ENCODE data around the gene RIN2. TPM values are rescaled to one million over a fixed set of nuclear protein-coding genes. Genes with fewer than 3 reads are reported as not detected.

The RIN2 gene
- total and polyA plus RNA-seq, 2 experiments from 2014 or later, result 0.08 to 1.4 TPM

DNA sequence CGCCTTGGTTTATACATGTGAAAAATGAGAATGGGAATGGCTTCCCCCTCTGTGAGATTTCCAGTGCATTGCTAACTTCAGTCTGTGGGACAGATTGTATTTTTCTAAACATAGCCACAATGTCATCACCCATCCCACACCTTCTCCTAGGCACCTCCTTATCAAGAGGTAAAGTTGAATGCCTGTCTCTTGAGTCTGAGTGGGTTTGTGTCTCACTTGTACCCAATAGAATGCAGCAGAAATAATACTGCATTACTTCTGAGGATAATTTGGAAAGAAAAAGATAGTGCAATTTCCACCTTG is 27.9 kb downstream of the RIN2 start (continued):
- TF ChIP-seq, protein P1, sequence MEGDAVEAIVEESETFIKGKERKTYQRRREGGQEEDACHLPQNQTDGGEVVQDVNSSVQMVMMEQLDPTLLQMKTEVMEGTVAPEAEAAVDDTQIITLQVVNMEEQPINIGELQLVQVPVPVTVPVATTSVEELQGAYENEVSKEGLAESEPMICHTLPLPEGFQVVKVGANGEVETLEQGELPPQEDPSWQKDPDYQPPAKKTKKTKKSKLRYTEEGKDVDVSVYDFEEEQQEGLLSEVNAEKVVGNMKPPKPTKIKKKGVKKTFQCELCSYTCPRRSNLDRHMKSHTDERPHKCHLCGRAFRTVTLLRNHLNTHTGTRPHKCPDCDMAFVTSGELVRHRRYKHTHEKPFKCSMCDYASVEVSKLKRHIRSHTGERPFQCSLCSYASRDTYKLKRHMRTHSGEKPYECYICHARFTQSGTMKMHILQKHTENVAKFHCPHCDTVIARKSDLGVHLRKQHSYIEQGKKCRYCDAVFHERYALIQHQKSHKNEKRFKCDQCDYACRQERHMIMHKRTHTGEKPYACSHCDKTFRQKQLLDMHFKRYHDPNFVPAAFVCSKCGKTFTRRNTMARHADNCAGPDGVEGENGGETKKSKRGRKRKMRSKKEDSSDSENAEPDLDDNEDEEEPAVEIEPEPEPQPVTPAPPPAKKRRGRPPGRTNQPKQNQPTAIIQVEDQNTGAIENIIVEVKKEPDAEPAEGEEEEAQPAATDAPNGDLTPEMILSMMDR (conservative IDR thresholded peaks at IDR 0.05; ENCODE audit: low read depth in 2 of 2), result no peak
- TF ChIP-seq POLR2AphosphoS5 (IDR thresholded peaks at IDR 0.05; ENCODE audit: low read depth) (no peak), EZH2phosphoT487 (IDR thresholded peaks at IDR 0.05; ENCODE audit: unreplicated experiment) (no peak), ZNF331 (CRISPR knock-in tag; IDR thresholded peaks at IDR 0.05; ENCODE audit: low read depth) (no peak), JUNB (IDR thresholded peaks at IDR 0.05; ENCODE audit: unreplicated experiment) (no peak), STAT1 (IDR thresholded peaks at IDR 0.05; ENCODE audit: unreplicated experiment) (no peak)
- TF ChIP-seq, protein P2, sequence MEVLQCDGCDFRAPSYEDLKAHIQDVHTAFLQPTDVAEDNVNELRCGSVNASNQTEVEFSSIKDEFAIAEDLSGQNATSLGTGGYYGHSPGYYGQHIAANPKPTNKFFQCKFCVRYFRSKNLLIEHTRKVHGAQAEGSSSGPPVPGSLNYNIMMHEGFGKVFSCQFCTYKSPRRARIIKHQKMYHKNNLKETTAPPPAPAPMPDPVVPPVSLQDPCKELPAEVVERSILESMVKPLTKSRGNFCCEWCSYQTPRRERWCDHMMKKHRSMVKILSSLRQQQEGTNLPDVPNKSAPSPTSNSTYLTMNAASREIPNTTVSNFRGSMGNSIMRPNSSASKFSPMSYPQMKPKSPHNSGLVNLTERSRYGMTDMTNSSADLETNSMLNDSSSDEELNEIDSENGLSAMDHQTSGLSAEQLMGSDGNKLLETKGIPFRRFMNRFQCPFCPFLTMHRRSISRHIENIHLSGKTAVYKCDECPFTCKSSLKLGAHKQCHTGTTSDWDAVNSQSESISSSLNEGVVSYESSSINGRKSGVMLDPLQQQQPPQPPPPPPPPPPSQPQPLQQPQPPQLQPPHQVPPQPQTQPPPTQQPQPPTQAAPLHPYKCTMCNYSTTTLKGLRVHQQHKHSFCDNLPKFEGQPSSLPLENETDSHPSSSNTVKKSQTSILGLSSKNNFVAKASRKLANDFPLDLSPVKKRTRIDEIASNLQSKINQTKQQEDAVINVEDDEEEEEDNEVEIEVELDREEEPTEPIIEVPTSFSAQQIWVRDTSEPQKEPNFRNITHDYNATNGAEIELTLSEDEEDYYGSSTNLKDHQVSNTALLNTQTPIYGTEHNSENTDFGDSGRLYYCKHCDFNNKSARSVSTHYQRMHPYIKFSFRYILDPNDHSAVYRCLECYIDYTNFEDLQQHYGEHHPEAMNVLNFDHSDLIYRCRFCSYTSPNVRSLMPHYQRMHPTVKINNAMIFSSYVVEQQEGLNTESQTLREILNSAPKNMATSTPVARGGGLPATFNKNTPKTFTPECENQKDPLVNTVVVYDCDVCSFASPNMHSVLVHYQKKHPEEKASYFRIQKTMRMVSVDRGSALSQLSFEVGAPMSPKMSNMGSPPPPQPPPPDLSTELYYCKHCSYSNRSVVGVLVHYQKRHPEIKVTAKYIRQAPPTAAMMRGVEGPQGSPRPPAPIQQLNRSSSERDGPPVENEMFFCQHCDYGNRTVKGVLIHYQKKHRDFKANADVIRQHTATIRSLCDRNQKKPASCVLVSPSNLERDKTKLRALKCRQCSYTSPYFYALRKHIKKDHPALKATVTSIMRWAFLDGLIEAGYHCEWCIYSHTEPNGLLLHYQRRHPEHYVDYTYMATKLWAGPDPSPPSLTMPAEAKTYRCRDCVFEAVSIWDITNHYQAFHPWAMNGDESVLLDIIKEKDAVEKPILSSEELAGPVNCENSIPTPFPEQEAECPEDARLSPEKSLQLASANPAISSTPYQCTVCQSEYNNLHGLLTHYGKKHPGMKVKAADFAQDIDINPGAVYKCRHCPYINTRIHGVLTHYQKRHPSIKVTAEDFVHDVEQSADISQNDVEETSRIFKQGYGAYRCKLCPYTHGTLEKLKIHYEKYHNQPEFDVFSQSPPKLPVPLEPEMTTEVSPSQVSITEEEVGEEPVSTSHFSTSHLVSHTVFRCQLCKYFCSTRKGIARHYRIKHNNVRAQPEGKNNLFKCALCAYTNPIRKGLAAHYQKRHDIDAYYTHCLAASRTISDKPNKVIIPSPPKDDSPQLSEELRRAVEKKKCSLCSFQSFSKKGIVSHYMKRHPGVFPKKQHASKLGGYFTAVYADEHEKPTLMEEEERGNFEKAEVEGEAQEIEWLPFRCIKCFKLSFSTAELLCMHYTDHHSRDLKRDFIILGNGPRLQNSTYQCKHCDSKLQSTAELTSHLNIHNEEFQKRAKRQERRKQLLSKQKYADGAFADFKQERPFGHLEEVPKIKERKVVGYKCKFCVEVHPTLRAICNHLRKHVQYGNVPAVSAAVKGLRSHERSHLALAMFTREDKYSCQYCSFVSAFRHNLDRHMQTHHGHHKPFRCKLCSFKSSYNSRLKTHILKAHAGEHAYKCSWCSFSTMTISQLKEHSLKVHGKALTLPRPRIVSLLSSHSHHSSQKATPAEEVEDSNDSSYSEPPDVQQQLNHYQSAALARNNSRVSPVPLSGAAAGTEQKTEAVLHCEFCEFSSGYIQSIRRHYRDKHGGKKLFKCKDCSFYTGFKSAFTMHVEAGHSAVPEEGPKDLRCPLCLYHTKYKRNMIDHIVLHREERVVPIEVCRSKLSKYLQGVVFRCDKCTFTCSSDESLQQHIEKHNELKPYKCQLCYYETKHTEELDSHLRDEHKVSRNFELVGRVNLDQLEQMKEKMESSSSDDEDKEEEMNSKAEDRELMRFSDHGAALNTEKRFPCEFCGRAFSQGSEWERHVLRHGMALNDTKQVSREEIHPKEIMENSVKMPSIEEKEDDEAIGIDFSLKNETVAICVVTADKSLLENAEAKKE (CRISPR knock-in tag; IDR thresholded peaks at IDR 0.05), result no peak

DNA sequence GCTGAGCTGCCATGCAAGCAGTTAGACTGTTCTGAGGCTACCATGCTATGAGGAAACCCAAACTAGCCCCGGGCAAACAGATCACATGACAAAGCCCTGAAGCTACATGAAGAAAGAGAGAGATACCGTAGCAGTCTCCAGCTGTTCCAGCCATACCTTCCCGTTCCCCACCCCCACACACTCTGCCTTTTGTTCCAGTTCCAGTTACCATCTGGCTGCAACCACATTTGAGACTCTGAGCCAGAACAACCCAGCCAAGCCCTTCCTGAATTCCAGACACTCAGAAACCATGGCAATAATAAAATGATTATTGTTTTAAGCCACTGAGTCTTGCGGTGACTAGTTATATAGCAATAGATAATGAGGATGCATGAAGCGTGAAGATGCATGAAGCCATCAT is 28.3 kb downstream of the RIN2 start:
- Histone ChIP-seq H2AFZ (no peak overlapping the region), H3K4me1 (ENCODE audit: insufficient read depth) (no peaks in the 10 kb centered on the region), H3K27ac (ENCODE audit: low read depth) (no peak overlapping the region), H3F3A (replicated peaks; ENCODE audit: low read depth) (no peaks in the 10 kb centered on the region), H4K20me1 (replicated peaks; ENCODE audit: insufficient read depth) (no peaks in the 10 kb centered on the region), H3K27me3 (ENCODE audit: insufficient read depth) (no peaks in the 10 kb centered on the region), H3K36me3 (ENCODE audit: insufficient read depth) (no peaks in the 10 kb centered on the region), H3K4me2 (0 out of 2 replicates have a peak overlapping the region, but pooled peaks have one; percentile 21), H3K79me2 (replicated peaks; ENCODE audit: insufficient read depth) (no peaks in the 10 kb centered on the region), H3K9me2 (ENCODE audit: insufficient read depth) (no peaks in the 10 kb centered on the region), H3K4me3 (no peak overlapping the region)
- H3K27ac Mint-ChIP-seq, result no peak overlapping the region
- no peaks in the 10 kb centered on the region for H3K36me3 Mint-ChIP-seq (ENCODE audit: low read depth)
- ATAC-seq, result peak; percentile 54
- TF ChIP-seq STAT1 (IDR thresholded peaks at IDR 0.05; ENCODE audit: unreplicated experiment) (no peak), CREB1 (CRISPR knock-in tag; IDR thresholded peaks at IDR 0.05; ENCODE audit: low read depth) (no peak), EZH2 (IDR thresholded peaks at IDR 0.05; ENCODE audit: low read depth, unreplicated experiment) (no peak), JUNB (IDR thresholded peaks at IDR 0.05; ENCODE audit: unreplicated experiment) (no peak), ZNF114 (CRISPR knock-in tag; IDR thresholded peaks at IDR 0.05) (no peak), NANOG (IDR thresholded peaks at IDR 0.05; ENCODE audit: borderline replicate concordance) (no peak), POLR2AphosphoS5 (IDR thresholded peaks at IDR 0.05; ENCODE audit: low read depth) (no peak), ZNF331 (CRISPR knock-in tag; IDR thresholded peaks at IDR 0.05; ENCODE audit: low read depth) (no peak)
- TF ChIP-seq, protein P3, sequence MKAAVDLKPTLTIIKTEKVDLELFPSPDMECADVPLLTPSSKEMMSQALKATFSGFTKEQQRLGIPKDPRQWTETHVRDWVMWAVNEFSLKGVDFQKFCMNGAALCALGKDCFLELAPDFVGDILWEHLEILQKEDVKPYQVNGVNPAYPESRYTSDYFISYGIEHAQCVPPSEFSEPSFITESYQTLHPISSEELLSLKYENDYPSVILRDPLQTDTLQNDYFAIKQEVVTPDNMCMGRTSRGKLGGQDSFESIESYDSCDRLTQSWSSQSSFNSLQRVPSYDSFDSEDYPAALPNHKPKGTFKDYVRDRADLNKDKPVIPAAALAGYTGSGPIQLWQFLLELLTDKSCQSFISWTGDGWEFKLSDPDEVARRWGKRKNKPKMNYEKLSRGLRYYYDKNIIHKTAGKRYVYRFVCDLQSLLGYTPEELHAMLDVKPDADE (IDR thresholded peaks at IDR 0.05), result no peak
- peaks cover 28% of the 10 kb centered on the region for H3K4me1 Mint-ChIP-seq
- no peak overlapping the region for H3K4me3 Mint-ChIP-seq
- H3K27me3 Mint-ChIP-seq (ENCODE audit: insufficient read depth, low read depth, poor library complexity), result no peaks in the 10 kb centered on the region
- peak; percentile 60 for DNase-seq (ENCODE audit: low spot score)
- no peaks in the 10 kb centered on the region; the same call in 2 of the 3 replicates for H3K9me3 Mint-ChIP-seq

All from GM23338 (cell line).